ENCODE results near the gene CCDC174. TPM values are rescaled to one million over a fixed set of nuclear protein-coding genes. Genes with fewer than 3 reads are reported as not detected.
"Not testable (repeated sequence)": the region's sequence is repeated elsewhere in the genome, so short reads cannot be mapped to it uniquely, and the experiment has no call there.

Gene CCDC174
- total and polyA plus RNA-seq, 7 donors: 10.6 to 24.1 (median 13.5) TPM

DNA sequence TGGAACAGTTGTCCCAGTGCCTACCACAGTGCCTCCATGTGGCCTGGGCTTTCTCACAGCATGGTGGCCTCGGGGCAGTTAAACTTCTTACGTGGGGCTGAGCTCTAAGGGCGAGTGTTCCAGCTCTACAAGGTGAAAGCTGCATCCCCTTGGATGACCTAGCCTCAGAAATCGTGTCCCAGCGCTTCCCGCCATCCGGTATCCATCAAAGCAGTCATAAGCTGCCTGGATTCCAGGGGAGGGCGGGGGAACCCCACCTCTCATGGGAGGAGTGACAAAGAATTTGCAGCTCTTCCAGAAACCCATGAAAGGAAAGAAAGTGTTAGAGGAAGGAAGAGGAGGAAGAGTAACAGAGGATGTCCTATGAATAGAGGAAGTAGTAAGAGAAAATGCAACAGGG, 45.8 kb upstream of the CCDC174 start:
- H3K27me3 ChIP-seq (ENCODE audit: insufficient read depth in 3 of 3, low read length in 2 of 3): peaks cover 0 to 27% (median 12%) of the 10 kb centered on the region in 3 donors
- ATAC-seq: no peak

DNA sequence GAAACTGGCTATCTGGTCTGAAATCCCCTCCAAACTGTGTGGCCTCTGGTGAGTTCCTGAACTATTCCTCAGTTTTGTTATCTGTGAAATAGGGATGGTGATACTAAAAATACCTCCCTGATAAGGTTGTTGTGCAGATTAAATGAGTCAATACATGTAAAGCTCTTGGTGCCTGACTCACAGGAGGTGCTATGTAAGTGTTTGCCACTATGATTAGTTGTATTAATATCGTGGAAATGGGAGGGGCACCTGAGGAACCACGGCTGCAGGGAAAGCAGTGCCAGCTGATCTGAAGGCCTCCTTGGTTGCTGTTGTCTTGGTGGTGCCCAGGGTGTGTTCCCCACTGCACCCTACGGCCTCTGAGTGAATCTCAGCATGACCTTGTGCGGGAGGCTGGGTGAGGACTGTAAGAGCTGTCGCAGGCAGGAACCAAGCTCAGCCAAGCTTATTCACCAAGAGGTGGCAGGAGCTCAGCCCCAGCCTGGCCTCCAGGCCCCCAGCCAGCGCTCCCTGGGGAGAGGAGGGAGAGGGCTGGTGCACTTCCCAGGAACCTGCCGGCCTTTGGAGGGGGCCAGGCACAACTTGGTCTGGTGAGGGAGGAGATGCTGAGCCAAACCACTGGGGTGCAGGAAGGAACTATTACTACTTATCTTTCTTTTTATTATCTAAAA, 44.8 kb upstream of the CCDC174 start:
- Histone ChIP-seq H3K36me3 (ENCODE audit: insufficient read depth in 1 of 2, low read depth in 1 of 2) (no peaks in the 10 kb centered on the region), H3K27ac (no peak overlapping the region), H3K27me3 (ENCODE audit: insufficient read depth in 3 of 3, low read length in 2 of 3) (peaks cover 0 to 18% (median 4%) of the 10 kb centered on the region in 3 donors), H3K9me3 (no peaks in the 10 kb centered on the region), H3K4me1 (peaks cover 4% of the 10 kb centered on the region), H3K4me3 (no peak overlapping the region)
- TF ChIP-seq CTCF (IDR thresholded peaks at IDR 0.05): no peak
- no peak for DNase-seq
- intact Hi-C loops (cut with DNase I): loop anchor here in 1 of 2 donors (5.0 kb wide), 1 partner anchor 100 kb away; no protein-coding TSS in a partner anchor
- WGBS, 3 donors: 43 to 58% (median 54%) methylated on average over 6 to 7 of the region's 7 CpGs
- no peak for ATAC-seq

More for the DNA sequence above, 45.8 kb upstream of the CCDC174 start:
- no peak for DNase-seq
- 67 to 73% (median 68%) methylated on average over 8 of the region's 8 CpGs for WGBS, 3 donors
- Histone ChIP-seq H3K36me3 (ENCODE audit: insufficient read depth in 1 of 2, low read depth in 1 of 2) (no peaks in the 10 kb centered on the region), H3K9me3 (no peaks in the 10 kb centered on the region), H3K4me1 (peaks cover 4% of the 10 kb centered on the region), H3K27ac (no peak overlapping the region), H3K4me3 (no peak overlapping the region)
- intact Hi-C loops (cut with DNase I): loop anchor here in 1 of 2 donors (5.0 kb wide), 1 partner anchor 98 kb away; no protein-coding TSS in a partner anchor
- no peak for TF ChIP-seq CTCF (IDR thresholded peaks at IDR 0.05)

GRCh38 chr3:14608298-14608697, 43.3 kb upstream of the CCDC174 start:
- WGBS, 3 donors: 68 to 77% (median 74%) methylated on average over 3 of the region's 3 CpGs
- Histone ChIP-seq H3K4me1 (no peaks in the 10 kb centered on the region), H3K4me3 (no peak overlapping the region), H3K36me3 (ENCODE audit: insufficient read depth in 1 of 2, low read depth in 1 of 2) (no peaks in the 10 kb centered on the region), H3K27me3 (ENCODE audit: insufficient read depth in 3 of 3, low read length in 2 of 3) (peaks cover 0 to 6% (median 0%) of the 10 kb centered on the region in 3 donors), H3K9me3 (no peaks in the 10 kb centered on the region), H3K27ac (no peak overlapping the region)
- TF ChIP-seq CTCF (IDR thresholded peaks at IDR 0.05): no peak
- DNase-seq: no peak
- no peak for ATAC-seq
- intact Hi-C loops (cut with DNase I): loop anchor here in 1 of 2 donors (5.0 kb wide), 1 partner anchor 101 kb away; no protein-coding TSS in a partner anchor

GRCh38 chr3:14609058-14609457, 42.5 kb upstream of the CCDC174 start:
- intact Hi-C loops (cut with DNase I): loop anchor here in 1 of 2 donors (5.0 kb wide), 1 partner anchor 102 kb away; no protein-coding TSS in a partner anchor
- not testable (repeated sequence) for H3K36me3 ChIP-seq (ENCODE audit: insufficient read depth in 1 of 2, low read depth in 1 of 2); H3K4me3 ChIP-seq; ATAC-seq; H3K4me1 ChIP-seq; H3K27ac ChIP-seq; H3K9me3 ChIP-seq; H3K27me3 ChIP-seq (ENCODE audit: insufficient read depth in 3 of 3, low read length in 2 of 3); DNase-seq
- 91 to 97% (median 94%) methylated on average over 3 of the region's 3 CpGs for WGBS, 3 donors

DNA sequence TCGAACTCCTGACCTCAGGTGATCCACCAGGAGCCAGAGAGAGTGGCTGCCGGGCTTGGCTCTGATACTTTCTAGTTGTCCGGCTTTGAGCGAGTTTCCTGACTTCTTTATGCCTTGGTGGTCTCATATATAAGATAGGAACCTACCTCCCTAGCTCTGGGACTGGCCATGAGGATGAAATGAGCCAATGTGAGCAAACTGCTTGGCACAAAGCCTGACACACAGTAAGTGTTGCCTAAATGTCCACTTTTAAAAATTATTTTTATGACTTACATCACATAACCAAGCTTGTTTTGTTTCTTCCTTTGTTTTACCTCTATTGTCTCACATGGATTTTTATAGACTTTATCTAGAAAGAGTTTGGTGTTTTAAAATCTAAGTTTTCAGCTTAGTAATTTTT, 42.1 kb upstream of the CCDC174 start:
- H3K4me3 ChIP-seq: no peak overlapping the region
- intact Hi-C loops (cut with DNase I): loop anchor here in 1 of 2 donors (5.0 kb wide), 1 partner anchor 102 kb away; no protein-coding TSS in a partner anchor
- no peak for ATAC-seq
- WGBS, 3 donors: 77 to 85% (median 77%) methylated on average over 4 of the region's 4 CpGs
- no peaks in the 10 kb centered on the region for H3K36me3 ChIP-seq (ENCODE audit: insufficient read depth in 1 of 2, low read depth in 1 of 2)
- no peaks in the 10 kb centered on the region for H3K27me3 ChIP-seq (ENCODE audit: insufficient read depth in 3 of 3, low read length in 2 of 3)
- H3K4me1 ChIP-seq: no peaks in the 10 kb centered on the region
- no peak overlapping the region for H3K27ac ChIP-seq
- DNase-seq: no peak
- H3K9me3 ChIP-seq: no peaks in the 10 kb centered on the region
- TF ChIP-seq CTCF (IDR thresholded peaks at IDR 0.05): no peak
